ENCODE measurements around the gene XYLT2. TPM values are rescaled to one million over a fixed set of nuclear protein-coding genes. Genes with fewer than 3 reads are reported as not detected.

The XYLT2 gene
- total RNA-seq, 1 experiment from 2014 or later, result 28.5 TPM

GRCh38 chr17:50319306-50320004, 26.5 kb upstream of the XYLT2 start:
- H3K4me3 ChIP-seq (ENCODE audit: low read depth in 2 of 2, low read length in 2 of 2), result no peak overlapping the region
- peaks cover 4% of the 10 kb centered on the region; the same call in 1 of the 2 replicates for H3K27me3 ChIP-seq (ENCODE audit: control insufficient read depth, insufficient read depth, low read length)
- CTCF ChIA-PET, result interaction anchor here (1.0 kb wide), 1 partner anchor 59 kb away, joined by 3 read pairs; no protein-coding TSS in a partner anchor
- no peak for DNase-seq (ENCODE audit: low read depth, low spot score)
- no peak overlapping the region for H3K27ac ChIP-seq (ENCODE audit: low read length)
- POLR2A ChIA-PET, result no interaction called here
- in situ Hi-C loops (cut with HindIII; ENCODE audit: low pct_unique_long_range_greater_than_20kb, low sequenced_read_pairs), result no loop called here
- H3K4me1 ChIP-seq (ENCODE audit: control insufficient read depth, insufficient read depth, low read length), result no peaks in the 10 kb centered on the region
- H3K36me3 ChIP-seq (ENCODE audit: control insufficient read depth, insufficient read depth, low read length), result no peaks in the 10 kb centered on the region
- H3K9me3 ChIP-seq (ENCODE audit: control insufficient read depth, insufficient read depth, low read depth, low read length), result no peaks in the 10 kb centered on the region
- intact Hi-C loops (cut with micrococcal nuclease; ENCODE audit: unreplicated experiment), result no loop called here
- ATAC-seq, result no peak
- BruUV-seq (replicated peaks), result no TSS peak
- no peak for TF ChIP-seq CTCF (IDR thresholded peaks at IDR 0.05)
- no peak for TF ChIP-seq REST (IDR thresholded peaks at IDR 0.05; ENCODE audit: insufficient read depth in 1 of 2, low read depth in 2 of 2, low read length in 1 of 2)
- no peak for TF ChIP-seq POLR2AphosphoS5 (IDR thresholded peaks at IDR 0.05; ENCODE audit: low read depth, low read length)
- TF ChIP-seq SIN3A (IDR thresholded peaks at IDR 0.05; ENCODE audit: borderline replicate concordance, insufficient read depth, low read depth, low read length), result no peak
- TF ChIP-seq TCF7L2 (IDR thresholded peaks at IDR 0.05; ENCODE audit: low read depth, low read length), result no peak

- ChIA-PET POLR2A (no interaction called here), CTCF (no interaction called here)
- ATAC-seq (no peak), DNase-seq (ENCODE audit: low read depth, low spot score) (no peak)
- no peaks in the 10 kb centered on the region for H3K4me1 ChIP-seq (ENCODE audit: control insufficient read depth, insufficient read depth, low read length)
- in situ Hi-C loops (cut with HindIII; ENCODE audit: low pct_unique_long_range_greater_than_20kb, low sequenced_read_pairs) (no loop called here), intact Hi-C loops (cut with micrococcal nuclease; ENCODE audit: unreplicated experiment) (no loop called here)
- no peaks in the 10 kb centered on the region for H3K9me3 ChIP-seq (ENCODE audit: control insufficient read depth, insufficient read depth, low read depth, low read length)
- no peak overlapping the region for H3K27ac ChIP-seq (ENCODE audit: low read length)
- H3K27me3 ChIP-seq (ENCODE audit: control insufficient read depth, insufficient read depth, low read length), result no peaks in the 10 kb centered on the region
- H3K36me3 ChIP-seq (ENCODE audit: control insufficient read depth, insufficient read depth, low read length), result no peaks in the 10 kb centered on the region
- H3K4me3 ChIP-seq (ENCODE audit: low read depth in 2 of 2, low read length in 2 of 2), result no peak overlapping the region
- no TSS peak for BruUV-seq (replicated peaks)
- TF ChIP-seq POLR2AphosphoS5 (IDR thresholded peaks at IDR 0.05; ENCODE audit: low read depth, low read length) (no peak), REST (IDR thresholded peaks at IDR 0.05; ENCODE audit: insufficient read depth in 1 of 2, low read depth in 2 of 2, low read length in 1 of 2) (no peak), SIN3A (IDR thresholded peaks at IDR 0.05; ENCODE audit: borderline replicate concordance, insufficient read depth, low read depth, low read length) (no peak), CTCF (IDR thresholded peaks at IDR 0.05) (no peak), TCF7L2 (IDR thresholded peaks at IDR 0.05; ENCODE audit: low read depth, low read length) (no peak)
Observed at GRCh38 chr17:50322271-50322670, 23.7 kb upstream of the XYLT2 start.

Data from Panc1 (cell line).